Anterior cingulate cortex (tissue), 58 donors: ENCODE measurements around the gene FAM219A.

Experiments used
- DNase-seq, 58 donors: peaks; one replicate each; lab custom pipeline; 2025; lab: John Stamatoyannopoulos, UW

FAM219A gene

DNA sequence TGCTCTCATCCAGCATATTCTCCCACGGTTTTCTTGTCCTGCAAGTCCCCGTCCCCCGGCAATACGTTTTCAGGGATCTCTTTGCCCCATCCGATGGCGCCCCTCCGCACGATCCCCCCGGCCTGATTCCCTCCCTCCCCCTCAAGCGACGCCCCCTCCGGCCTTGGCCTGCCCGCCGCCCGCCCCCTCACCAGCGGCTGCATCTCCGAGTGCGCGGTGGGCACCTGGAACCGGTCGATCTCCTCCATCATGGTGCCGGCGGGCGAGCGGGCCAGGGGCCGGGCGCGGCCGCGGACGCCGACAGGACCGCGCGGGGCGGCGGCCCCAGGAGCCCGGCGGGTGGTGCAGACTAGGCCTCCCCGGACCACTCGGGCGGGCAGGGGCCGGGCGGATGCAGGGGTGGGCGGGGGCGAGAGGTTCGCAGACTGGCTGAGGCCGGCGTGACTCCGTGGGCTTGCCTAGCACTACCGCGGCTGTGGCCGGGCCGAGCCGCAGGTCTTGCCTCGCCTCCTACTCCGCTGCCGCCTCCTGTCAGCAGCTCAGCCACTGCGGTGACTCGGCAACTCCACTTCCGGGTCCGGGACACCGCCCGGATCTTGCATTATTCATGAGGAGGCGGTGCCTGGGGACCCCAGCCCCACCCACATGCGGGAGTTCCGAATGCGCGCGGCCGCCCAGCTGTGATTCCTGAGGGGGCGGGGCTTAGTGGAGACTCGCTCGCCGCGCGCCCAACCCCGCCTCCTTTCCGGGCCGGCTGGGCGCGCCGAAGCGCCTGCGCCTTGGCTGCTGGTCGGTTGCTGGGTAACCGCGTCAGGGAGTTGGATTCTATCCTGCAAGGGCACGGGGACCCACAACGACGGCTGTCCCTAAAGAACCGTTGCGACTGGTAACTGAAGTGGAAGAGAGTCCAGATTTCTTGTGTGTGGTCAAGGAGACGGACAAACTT, at the start of gene FAM219A, which contains the start of gene DNAI1:
Gene FAM219A, minus strand, starts transcription at position 558 of the 946 bp plus-strand sequence. Its CDS starts 307 bp downstream, at position 251.
Gene DNAI1, plus strand, starts transcription at position 793 of the 946 bp plus-strand sequence. CDS start 201 bp downstream, outside the sequence.
- DNase-seq = peak; percentile 73 to 100 (median 99)

DNA sequence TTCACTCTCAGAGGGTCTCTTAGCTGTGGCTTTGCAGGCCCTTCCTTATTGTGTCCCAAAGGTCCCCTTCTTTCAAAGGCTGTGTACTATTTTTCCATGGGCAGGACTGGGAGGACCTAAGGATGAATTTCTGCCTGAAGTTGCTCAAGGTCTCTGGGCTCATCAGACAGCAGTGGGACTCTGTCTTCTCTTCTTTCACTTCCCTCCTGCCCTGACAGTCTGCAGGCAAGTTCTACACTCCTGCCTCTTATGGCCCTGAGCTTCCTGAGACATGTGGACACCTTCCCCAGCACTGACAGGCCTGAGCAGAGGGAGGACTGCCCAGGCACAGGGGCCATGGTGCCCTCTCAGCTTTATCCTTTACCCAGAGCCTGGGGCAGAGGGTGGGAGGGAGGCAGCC, 49.6 kb upstream of the FAM219A start:
- DNase-seq = no peak

DNA sequence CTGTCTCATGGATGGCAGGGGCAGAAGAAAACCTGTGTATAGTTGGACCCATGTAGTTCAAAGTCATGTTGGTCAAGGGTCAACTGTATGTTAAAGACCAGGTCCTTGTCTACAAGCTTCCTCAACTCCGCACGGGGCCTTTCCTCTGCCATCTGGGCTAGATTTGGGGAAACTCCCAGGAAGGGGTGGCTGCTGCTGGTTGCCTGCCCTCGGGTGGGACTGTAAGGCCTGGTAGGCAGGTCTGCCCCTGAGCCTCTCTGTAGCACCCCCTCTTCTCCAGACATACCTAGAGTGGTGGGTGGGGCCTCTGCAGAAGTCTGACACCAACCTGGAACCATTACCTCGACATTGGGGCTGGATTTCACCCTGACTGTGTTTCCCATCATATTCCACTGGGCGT, 49.2 kb upstream of the FAM219A start:
- no peak for DNase-seq

GRCh38 chr9:34506623-34507022, 48.3 kb upstream of the FAM219A start:
- DNase-seq = peak in 2 of 58 donors; percentile 16 to 35

DNA sequence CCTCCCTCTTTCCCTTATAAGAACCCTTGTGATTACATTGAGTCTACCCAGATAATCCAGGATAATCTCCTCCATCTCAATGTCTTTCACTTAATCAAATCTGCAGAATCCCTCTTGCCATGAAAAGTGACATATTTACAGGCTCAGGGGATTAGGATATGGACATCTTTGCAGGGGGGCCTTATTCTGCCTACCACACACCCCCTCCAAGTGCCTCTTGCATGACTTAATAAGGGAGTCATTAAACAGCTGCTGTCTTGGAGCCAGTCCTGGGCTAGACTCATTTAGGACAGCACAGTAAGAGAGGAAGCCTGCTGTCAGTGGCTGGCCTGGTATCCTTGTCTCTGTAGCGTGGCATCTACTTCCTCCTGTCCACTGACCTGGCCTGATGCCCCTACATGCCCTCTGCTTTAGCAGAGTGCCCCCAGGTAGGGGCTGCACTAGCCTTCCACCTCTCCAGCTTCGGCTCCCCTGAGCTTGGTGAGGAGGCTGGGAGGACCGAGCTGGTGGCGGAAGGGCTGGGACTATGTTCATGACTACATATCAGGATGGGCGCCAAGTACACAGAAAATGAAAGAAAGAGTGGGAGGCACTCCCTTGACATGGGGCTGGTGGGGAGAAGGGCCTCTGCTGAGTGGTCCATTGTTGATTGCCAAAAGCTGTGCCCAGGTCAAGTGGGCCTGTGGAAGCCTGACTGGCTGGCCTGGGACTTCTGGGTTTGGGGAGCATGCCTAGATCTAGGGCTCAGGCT, 47.2 kb upstream of the FAM219A start:
- DNase-seq = no peak

DNA sequence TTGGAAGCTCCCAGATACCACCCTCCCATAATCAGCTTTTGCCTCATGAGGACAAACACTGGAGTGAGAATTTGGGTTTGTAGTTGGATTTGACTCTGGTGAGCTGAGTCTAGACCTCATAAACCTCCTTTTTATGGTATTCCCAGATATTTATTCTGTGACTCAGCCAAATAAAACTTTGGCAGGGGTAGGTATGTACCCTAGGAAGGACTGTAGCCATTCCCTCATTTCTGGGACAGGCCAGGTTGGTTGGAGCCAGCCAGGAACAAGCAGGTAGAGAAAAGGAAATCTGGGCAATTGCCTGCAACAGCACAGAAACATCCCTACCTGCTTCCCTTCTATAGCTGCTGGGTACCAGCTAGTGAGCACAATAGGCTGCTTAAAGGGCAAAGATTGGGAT, 45.0 kb upstream of the FAM219A start:
- DNase-seq = no peak

- DNase-seq = peak in 11 of 58 donors; percentile 10 to 75 (median 34)
These were observed 44.5 kb upstream of the FAM219A start for GRCh38 chr9:34502891-34503290.

- peak in 5 of 58 donors; percentile 62 to 84 (median 71) for DNase-seq
These were observed 44.1 kb upstream of the FAM219A start for GRCh38 chr9:34502471-34502870.

DNA sequence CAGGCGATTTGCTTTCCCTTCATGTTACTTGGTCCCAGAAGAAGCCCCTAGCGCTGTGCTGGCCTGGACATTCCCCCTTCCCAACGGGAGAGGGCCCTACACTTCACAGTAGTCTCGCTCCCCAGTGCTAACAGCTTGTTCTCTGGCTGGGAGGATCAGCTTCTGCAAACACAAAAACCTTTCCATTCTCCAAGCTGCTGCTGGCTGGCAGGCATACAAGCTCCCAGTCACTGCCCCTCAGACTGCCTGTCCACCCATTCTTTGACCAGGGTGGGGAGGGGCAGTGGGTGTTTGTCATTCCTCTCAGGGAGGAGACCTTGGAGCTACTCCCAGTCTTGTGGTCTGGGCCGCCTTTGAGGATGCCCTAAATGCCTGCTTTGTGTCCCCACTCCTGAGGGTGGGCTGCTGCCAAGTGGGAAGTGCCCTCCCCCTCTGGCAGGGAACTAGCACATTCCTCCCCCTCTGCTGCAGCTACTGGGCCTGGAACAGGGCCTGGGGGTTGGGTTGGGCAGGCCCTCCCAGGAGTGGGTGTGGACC, 43.6 kb upstream of the FAM219A start:
- DNase-seq = peak; percentile 44 to 100 (median 96)

DNA sequence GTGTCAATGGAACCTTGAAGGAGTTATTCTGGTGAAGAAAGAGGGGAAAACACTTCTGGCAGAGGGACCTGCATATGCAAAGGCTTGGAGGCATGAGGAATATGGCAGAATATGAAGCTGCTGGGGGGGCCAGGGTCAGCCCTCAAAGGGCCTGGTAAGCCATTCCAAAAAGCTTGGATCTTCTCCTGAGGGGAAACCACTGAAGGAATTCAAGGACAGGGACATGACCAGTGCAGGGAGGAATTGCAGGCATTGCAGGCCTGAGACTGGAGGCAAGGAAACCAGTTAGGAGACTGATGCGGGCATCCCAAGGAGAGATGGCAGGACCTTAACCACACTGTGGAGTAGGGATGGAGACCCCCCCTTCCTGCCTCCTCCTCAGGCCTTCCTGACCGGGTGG, 43.0 kb upstream of the FAM219A start:
- peak in 1 of 58 donors; percentile 62 for DNase-seq

- peak in 52 of 58 donors; percentile 12 to 75 (median 36) for DNase-seq
These were observed 42.4 kb upstream of the FAM219A start for GRCh38 chr9:34500623-34501267.

- no peak for DNase-seq
These were observed 40.7 kb upstream of the FAM219A start for GRCh38 chr9:34499076-34499475.

GRCh38 chr9:34498553-34498952, 40.2 kb upstream of the FAM219A start:
- DNase-seq = peak in 7 of 58 donors; percentile 16 to 43 (median 23)

DNA sequence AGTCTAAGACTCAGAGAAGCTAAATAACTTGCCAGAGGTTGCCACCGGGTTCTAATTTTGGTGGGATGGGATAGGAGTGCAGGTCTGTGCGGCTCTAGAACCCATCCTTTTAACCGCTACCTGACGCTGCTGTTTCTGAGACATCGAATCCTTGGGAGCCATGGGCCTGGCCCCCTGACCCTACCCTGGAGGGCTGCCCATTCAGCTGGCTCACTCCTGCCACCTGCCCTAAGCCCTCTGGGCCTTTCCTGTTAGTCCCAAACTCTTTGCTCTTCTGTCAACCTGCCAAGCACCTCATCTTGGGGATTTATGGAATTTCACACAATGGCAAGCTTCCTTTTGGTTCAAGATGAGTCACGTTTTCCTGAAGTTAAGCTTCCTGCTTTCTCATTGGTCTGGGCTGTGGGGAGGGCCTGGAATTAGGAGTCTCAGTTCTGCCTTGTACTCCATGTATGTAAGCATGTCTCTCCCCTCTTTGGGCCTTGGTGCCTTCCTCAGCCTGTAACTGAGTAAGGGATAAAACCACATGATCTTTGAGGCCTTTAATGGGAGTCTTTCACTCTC, 37.9 kb upstream of the FAM219A start:
- no peak for DNase-seq

- peak in 1 of 58 donors; percentile 24 for DNase-seq
These were observed 35.7 kb upstream of the FAM219A start for GRCh38 chr9:34493972-34494535.

DNA sequence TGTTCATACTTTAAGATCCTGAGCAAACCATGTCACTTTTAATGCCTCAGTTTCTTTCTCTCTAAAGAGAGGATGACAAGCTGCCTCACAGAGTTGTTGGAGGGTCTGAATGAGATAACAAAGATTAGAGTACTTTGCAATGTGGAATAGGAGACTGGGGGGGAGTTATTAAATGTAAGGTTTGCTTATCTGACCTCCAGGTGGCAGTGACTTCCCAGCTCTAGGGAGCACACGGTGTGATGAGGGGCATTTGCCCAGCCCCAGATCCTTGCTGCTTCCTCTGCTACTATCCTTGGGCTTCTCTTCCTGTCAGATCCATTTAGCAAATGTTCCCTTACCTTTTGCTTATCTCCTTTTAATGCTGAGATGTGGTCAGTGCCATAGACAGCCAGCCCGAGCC, 33.7 kb upstream of the FAM219A start:
- no peak for DNase-seq

DNA sequence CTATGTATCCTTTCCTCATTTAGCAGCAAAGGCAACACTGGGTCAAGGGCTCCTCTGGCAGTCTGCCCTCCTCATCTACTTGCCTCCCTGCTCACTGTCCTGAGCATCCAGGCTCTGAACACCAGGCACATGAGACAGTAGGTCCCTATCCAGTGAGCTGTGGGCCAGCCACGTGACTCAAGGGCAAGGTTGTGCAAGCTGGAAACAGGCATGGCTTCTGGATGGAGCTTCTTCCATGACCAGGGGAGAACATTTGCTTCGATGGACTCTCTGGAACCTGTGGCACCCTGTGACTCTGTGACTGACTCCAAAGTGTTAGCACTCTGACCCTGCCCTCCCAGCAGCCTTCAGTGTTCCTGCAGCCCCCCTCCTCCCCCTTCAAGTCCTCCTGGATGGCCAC, 33.2 kb upstream of the FAM219A start:
- no peak for DNase-seq

DNA sequence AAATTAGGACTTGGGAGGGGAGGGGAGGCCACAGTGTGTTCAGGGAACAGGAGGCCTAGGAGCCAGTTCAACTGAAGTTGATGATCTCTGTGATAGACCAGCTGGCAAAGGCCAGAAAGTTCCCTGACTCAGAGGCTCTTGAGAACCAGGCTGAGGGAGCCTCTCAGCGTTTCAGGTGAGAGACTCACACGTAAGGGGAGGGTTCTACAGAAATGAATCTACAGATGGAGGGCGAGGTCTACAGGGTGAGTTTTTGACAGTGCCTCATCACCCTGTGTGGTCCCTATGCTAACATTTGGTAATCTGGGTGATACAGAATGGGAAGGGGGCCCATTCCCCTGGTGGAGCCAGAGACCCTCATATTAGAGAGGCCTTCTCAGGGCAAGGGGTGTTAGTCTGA, 32.4 kb upstream of the FAM219A start:
- DNase-seq = no peak

GRCh38 chr9:34490360-34490759, 32.0 kb upstream of the FAM219A start:
- DNase-seq = no peak

DNA sequence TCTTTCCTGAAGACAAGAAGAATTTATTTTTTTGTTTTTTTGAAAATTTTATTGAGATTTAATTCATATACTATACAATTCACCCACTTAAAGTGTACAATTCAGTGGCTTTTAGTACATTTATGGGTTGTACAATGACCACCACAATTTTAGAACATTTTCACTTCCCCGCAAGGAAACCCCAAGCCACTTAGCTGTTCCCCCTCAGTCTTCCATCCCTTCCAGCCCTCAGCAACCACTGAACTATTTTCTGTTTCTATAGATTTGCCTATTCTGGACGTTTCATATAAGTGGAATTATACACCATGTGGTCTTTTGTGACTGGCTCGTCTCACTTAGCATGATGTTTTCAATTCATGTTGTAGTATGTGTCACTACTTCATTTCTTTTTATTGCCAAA, 28.2 kb upstream of the FAM219A start:
- DNase-seq = no peak
